B cell (primary cell): ENCODE data around the gene FAM219A.
"Not testable (repeated sequence)": the region's sequence is repeated elsewhere in the genome, so short reads cannot be mapped to it uniquely, and the experiment has no call there.

Experiments
- EZH2 ChIP-seq: IDR thresholded peaks from 2 replicates; pipeline ENCODE4 v1.6.1; 2012; ENCODE audit warnings: borderline replicate concordance, low read depth, mild to moderate bottlenecking, moderate library complexity, low read length; ENCODE audit not compliant: insufficient read depth, poor library complexity, severe bottlenecking
- TF ChIP-seq, protein P1 (sequence below): fragments of 200-600 bp; IDR thresholded peaks from one replicate; pipeline ENCODE4 v1.8.0; 2022; ENCODE audit warnings: antibody characterized with exemption, mild to moderate bottlenecking

DNA sequence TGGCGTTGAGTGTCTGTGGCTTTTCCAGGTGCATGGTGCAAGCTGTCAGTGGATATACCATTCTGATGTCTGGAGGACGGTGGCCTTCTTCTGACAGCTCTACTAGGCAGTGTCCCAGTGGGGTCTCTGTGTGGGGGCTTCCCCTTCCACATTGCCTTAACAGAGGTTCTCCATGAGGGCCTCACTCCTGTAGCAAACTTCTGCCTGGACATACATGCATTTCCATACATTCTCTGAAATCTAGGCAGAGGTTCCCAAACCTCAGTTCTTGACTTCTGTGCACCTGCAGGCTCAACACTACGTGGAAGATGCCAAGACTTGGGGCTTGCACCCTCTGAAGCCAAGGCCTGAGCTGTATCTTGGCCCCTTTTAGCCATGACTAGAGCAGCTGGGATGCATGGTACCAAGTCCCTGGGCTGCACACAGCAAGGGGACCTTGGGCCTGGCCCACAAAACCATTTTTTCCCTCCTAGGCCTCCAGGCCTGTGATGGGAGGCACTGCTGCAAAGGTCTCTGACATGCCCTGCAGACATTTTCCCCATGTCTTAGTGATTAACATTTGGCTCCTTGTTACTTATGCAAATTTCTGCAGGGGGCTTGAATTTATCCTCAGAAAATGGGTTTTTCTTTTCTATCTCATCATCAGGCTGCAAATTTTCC is 90.5 kb downstream of the FAM219A start:
- TF ChIP-seq EZH2: not testable (repeated sequence)
- TF ChIP-seq, protein P1, sequence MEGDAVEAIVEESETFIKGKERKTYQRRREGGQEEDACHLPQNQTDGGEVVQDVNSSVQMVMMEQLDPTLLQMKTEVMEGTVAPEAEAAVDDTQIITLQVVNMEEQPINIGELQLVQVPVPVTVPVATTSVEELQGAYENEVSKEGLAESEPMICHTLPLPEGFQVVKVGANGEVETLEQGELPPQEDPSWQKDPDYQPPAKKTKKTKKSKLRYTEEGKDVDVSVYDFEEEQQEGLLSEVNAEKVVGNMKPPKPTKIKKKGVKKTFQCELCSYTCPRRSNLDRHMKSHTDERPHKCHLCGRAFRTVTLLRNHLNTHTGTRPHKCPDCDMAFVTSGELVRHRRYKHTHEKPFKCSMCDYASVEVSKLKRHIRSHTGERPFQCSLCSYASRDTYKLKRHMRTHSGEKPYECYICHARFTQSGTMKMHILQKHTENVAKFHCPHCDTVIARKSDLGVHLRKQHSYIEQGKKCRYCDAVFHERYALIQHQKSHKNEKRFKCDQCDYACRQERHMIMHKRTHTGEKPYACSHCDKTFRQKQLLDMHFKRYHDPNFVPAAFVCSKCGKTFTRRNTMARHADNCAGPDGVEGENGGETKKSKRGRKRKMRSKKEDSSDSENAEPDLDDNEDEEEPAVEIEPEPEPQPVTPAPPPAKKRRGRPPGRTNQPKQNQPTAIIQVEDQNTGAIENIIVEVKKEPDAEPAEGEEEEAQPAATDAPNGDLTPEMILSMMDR: not testable (repeated sequence)
